Measurements from ENCODE around the gene DPP3. TPM values are rescaled to one million over a fixed set of nuclear protein-coding genes. Genes with fewer than 3 reads are reported as not detected.

Gene DPP3
- total RNA-seq, 1 donor from 2014 or later, result 60.0 TPM

GRCh38 chr11:66473167-66473566 lies 7.1 kb upstream of the DPP3 start:
- Histone ChIP-seq H2AFZ (ENCODE audit: low read depth, low read length) (no peak overlapping the region), H3K4me1 (ENCODE audit: insufficient read depth, low read length) (no peaks in the 10 kb centered on the region), H3K4me2 (ENCODE audit: low read length) (no peak overlapping the region), H3K9ac (ENCODE audit: low read length) (no peak overlapping the region), H3K27me3 (ENCODE audit: insufficient read depth, low read length) (no peaks in the 10 kb centered on the region), H3K36me3 (ENCODE audit: insufficient read depth, low read length) (no peaks in the 10 kb centered on the region), H3K79me2 (ENCODE audit: insufficient read depth, low read length) (no peaks in the 10 kb centered on the region), H3K27ac (ENCODE audit: low read depth, low read length) (no peak overlapping the region), H4K20me1 (ENCODE audit: insufficient read depth, low read length) (peaks cover 12% of the 10 kb centered on the region), H3K4me3 (ENCODE audit: insufficient read depth, low read depth, low read length) (no peak overlapping the region), H3K9me3 (ENCODE audit: insufficient read depth, low read depth, low read length) (no peaks in the 10 kb centered on the region)
- peaks cover 14% of the 10 kb centered on the region for H3K36me3 Mint-ChIP-seq (ENCODE audit: low read depth, unreplicated experiment)
- FAIRE-seq (no peak), DNase-seq (ENCODE audit: low read depth) (no peak)
- TF ChIP-seq EZH2 (IDR thresholded peaks at IDR 0.05; ENCODE audit: insufficient read depth, low read length) (no peak), CTCF (IDR thresholded peaks at IDR 0.05; ENCODE audit: insufficient read depth, low read depth, low read length) (no peak)
- no peaks in the 10 kb centered on the region for H3K4me1 Mint-ChIP-seq (ENCODE audit: low read depth, unreplicated experiment)
- H3K27me3 Mint-ChIP-seq (ENCODE audit: low read depth, unreplicated experiment), result peaks cover 2% of the 10 kb centered on the region
- no peak overlapping the region for H3K27ac Mint-ChIP-seq (ENCODE audit: unreplicated experiment)
- no peak overlapping the region for H3K4me3 Mint-ChIP-seq (ENCODE audit: unreplicated experiment)
- H3K9me3 Mint-ChIP-seq (ENCODE audit: unreplicated experiment), result no peaks in the 10 kb centered on the region

DNA sequence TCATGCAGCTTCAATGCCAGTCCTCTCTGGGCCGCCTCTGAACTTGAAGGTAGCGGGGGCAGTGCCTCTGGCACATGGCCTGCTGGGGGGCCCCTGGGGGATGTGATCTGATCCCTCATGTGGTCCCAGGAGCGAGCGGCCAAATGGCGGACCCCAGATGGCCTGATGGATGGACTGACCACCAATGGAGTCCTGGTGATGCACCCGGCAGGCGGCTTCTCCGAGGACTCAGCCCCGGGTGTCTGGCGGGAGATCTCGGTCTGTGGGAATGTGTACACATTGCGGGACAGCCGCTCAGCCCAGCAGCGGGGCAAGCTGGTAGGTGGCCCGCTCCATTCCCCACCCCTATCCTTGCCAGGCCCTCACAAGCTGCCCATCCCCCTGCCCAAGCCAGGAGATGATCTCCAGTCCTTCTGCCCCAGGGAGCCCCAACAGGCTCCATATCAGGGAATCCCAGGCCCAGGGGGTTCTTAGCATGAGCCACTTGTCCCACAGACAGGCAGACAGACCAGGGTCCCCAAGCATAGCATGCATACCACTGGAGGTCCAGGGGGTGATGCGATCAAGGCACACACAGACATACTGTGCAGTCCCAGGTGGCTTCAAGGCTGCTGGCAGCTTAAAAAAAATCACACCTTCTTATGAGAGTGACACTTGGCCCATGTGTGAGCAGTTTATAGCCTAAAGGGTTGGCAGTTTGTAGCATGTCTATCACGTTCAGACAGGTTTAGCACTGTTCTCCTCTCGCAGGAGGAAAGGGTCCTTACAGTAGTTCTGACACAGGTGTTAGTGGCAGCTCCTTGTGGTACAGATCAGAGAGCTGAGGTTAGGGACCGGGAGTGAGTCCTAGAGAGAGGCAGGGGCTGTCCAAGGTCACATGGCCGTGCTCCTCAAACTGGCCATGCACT lies 6.4 kb upstream of the DPP3 start:
- no peak overlapping the region for H3K4me2 ChIP-seq (ENCODE audit: low read length)
- Mint-ChIP-seq H3K27me3 (ENCODE audit: low read depth, unreplicated experiment) (peaks cover 2% of the 10 kb centered on the region), H3K4me1 (ENCODE audit: low read depth, unreplicated experiment) (no peaks in the 10 kb centered on the region), H3K36me3 (ENCODE audit: low read depth, unreplicated experiment) (peaks cover 14% of the 10 kb centered on the region), H3K4me3 (ENCODE audit: unreplicated experiment) (no peak overlapping the region), H3K27ac (ENCODE audit: unreplicated experiment) (no peak overlapping the region), H3K9me3 (ENCODE audit: unreplicated experiment) (no peaks in the 10 kb centered on the region)
- no peak overlapping the region for H2AFZ ChIP-seq (ENCODE audit: low read depth, low read length)
- FAIRE-seq (no peak), DNase-seq (ENCODE audit: low read depth) (no peak)
- H3K4me1 ChIP-seq (ENCODE audit: insufficient read depth, low read length), result peaks cover under 1% of the 10 kb centered on the region
- peaks cover 6% of the 10 kb centered on the region for H3K79me2 ChIP-seq (ENCODE audit: insufficient read depth, low read length)
- H3K27ac ChIP-seq (ENCODE audit: low read depth, low read length), result no peak overlapping the region
- H3K9me3 ChIP-seq (ENCODE audit: insufficient read depth, low read depth, low read length), result no peaks in the 10 kb centered on the region
- H3K27me3 ChIP-seq (ENCODE audit: insufficient read depth, low read length), result no peaks in the 10 kb centered on the region
- H3K4me3 ChIP-seq (ENCODE audit: insufficient read depth, low read depth, low read length), result no peak overlapping the region
- H3K36me3 ChIP-seq (ENCODE audit: insufficient read depth, low read length), result no peaks in the 10 kb centered on the region
- no peak for TF ChIP-seq EZH2 (IDR thresholded peaks at IDR 0.05; ENCODE audit: insufficient read depth, low read length)
- no peak for TF ChIP-seq CTCF (IDR thresholded peaks at IDR 0.05; ENCODE audit: insufficient read depth, low read depth, low read length)
- no peak overlapping the region for H3K9ac ChIP-seq (ENCODE audit: low read length)
- peaks cover 14% of the 10 kb centered on the region for H4K20me1 ChIP-seq (ENCODE audit: insufficient read depth, low read length)
